Measurements from ENCODE around the gene OBP2A.

The OBP2A gene

GRCh38 chr9:135574331-135574730 lies 28.4 kb downstream of the OBP2A start:
- TF ChIP-seq CTCF (IDR thresholded peaks at IDR 0.05; ENCODE audit: control extremely low read depth, extremely low read depth, low read depth, missing control alignments), result no peak
- no peak for DNase-seq (ENCODE audit: extremely low spot score)
- POLR2A ChIA-PET, result no interaction called here
- CTCF ChIA-PET, result no interaction called here

- ChIA-PET POLR2A (no interaction called here), CTCF (no interaction called here)
- no peak for TF ChIP-seq CTCF (IDR thresholded peaks at IDR 0.05; ENCODE audit: control extremely low read depth, extremely low read depth, low read depth, missing control alignments)
- no peak for DNase-seq (ENCODE audit: extremely low spot score)
These were observed 29.0 kb downstream of the OBP2A start for GRCh38 chr9:135574943-135575342.

GRCh38 chr9:135575995-135576631 lies 30.2 kb downstream of the OBP2A start:
- ChIA-PET POLR2A (no interaction called here), CTCF (no interaction called here)
- DNase-seq (ENCODE audit: extremely low spot score), result no peak
- TF ChIP-seq CTCF (IDR thresholded peaks at IDR 0.05; ENCODE audit: control extremely low read depth, extremely low read depth, low read depth, missing control alignments), result no peak

- ChIA-PET POLR2A (no interaction called here), CTCF (no interaction called here)
- DNase-seq (ENCODE audit: extremely low spot score), result no peak
- TF ChIP-seq CTCF (IDR thresholded peaks at IDR 0.05; ENCODE audit: control extremely low read depth, extremely low read depth, low read depth, missing control alignments), result no peak
These were observed 31.3 kb downstream of the OBP2A start for GRCh38 chr9:135577256-135577655.

GRCh38 chr9:135579356-135579755 lies 33.4 kb downstream of the OBP2A start:
- no peak for DNase-seq (ENCODE audit: extremely low spot score)
- ChIA-PET POLR2A (no interaction called here), CTCF (no interaction called here)
- TF ChIP-seq CTCF (IDR thresholded peaks at IDR 0.05; ENCODE audit: control extremely low read depth, extremely low read depth, low read depth, missing control alignments), result no peak

- DNase-seq (ENCODE audit: extremely low spot score), result no peak
- POLR2A ChIA-PET, result no interaction called here
- CTCF ChIA-PET, result no interaction called here
- TF ChIP-seq CTCF (IDR thresholded peaks at IDR 0.05; ENCODE audit: control extremely low read depth, extremely low read depth, low read depth, missing control alignments), result no peak
These were observed 34.1 kb downstream of the OBP2A start for GRCh38 chr9:135579889-135580660.
